HG03159 (cell line): ENCODE results near the gene HLA-DRB1.
"Not testable (repeated sequence)": the region's sequence is repeated elsewhere in the genome, so short reads cannot be mapped to it uniquely, and the experiment has no call there.

ENCODE experiments used
- ATAC-seq: cut with Tn5 transposase; IDR thresholded peaks from one replicate; pipeline ENCODE4 v1.9.1; 2021; ENCODE audit warnings: mild to moderate bottlenecking, moderate library complexity; ENCODE audit not compliant: unreplicated experiment

Gene HLA-DRB1

GRCh38 chr6:32565511-32565910 is 24.1 kb downstream of the HLA-DRB1 start:
- ATAC-seq, result no peak

DNA sequence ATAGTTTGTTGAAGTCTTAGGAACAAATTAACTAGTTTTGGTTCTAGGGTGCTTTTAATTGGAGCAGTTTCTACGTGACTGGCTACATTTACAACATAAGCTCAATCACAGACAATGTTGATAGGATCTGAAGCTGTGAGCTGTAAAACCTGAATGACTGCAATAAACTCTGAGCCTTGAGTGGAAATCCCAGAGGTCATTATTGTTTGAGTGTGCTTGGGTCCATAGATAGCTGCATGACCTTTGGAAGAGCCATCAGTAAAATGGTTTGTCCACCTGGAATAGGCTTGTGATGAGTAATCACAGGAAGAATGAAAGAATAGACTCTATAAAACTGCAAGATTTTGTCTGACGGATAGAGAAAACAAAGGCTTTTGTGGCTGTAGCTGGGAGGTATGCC is 26.7 kb downstream of the HLA-DRB1 start:
- no peak for ATAC-seq

- no peak for ATAC-seq
Observed at GRCh38 chr6:32559747-32560146, 29.9 kb downstream of the HLA-DRB1 start.

GRCh38 chr6:32558426-32559057 is 31.1 kb downstream of the HLA-DRB1 start:
- ATAC-seq, result no peak

- no peak for ATAC-seq
Observed at GRCh38 chr6:32554116-32554965, 35.3 kb downstream of the HLA-DRB1 start.

- no peak for ATAC-seq
Observed at GRCh38 chr6:32553037-32553742, 36.5 kb downstream of the HLA-DRB1 start.

GRCh38 chr6:32551410-32551809 is 38.2 kb downstream of the HLA-DRB1 start:
- ATAC-seq, result no peak

DNA sequence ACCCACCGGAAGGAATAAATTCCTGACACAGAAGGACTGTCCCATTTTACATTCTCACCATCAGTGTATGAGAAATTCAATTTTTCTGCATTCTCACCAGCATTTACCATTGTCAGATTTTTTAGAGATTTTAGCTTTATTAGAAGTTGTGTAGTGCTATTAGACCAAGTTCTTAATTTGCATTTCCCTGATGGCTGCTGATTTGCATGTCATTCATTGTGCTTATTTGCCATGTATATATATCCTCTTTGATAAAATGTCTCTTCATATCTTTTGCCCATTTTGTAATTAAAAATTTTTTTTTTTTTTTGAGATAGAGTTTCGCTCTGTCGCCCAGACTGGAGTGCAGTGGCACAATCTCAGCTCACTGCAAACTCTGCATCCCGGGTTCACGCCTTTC is 49.8 kb downstream of the HLA-DRB1 start:
- no peak for ATAC-seq

- ATAC-seq, result not testable (repeated sequence)
Observed at GRCh38 chr6:32530431-32530793, 59.2 kb downstream of the HLA-DRB1 start.

DNA sequence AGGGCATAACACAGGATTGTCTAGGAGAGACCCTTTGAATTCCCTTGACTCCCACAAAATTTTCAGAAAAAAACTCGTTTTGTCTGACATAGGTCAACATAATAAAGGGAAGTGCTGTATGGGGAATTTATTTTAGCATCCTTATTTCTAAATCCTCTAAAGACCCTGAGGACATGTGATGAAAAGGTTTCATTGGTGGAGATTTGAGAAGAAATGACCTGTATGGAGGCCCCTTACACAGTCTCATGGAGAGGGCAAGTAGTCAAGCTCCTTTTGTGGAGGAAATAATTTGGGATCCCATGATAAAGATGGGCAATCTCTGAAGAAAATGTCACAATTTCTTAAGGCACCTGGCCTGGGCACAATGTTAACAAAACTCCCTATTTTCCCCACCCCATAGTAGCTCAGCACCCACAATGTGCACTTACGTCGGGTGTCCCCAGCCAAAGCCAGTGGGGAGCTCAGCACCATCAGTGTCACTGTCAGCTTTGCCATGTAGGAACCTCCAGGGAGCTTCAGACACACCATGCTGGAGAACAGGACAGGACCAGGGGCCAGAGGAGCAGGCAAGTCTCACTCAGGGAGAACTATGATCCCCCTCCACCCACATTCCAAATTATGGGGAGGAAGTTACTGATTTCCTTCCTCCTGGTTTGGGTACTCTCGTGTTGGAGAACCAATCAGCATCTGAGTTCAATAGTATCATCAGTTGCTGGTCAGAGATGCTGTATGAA is 59.8 kb downstream of the HLA-DRB1 start, which contains the start of gene HLA-DRB5:
HLA-DRB5 (minus strand) TSS at position 591 of the 734 bp plus-strand sequence; CDS start at position 528, 63 bp downstream.
- ATAC-seq, result no peak
